SK-N-MC (cell line): ENCODE data around the gene UNK.

ENCODE experiments used
- DNase-seq: peaks from one replicate; pipeline ENCODE4 v3.0.0-alpha.2; 2011; ENCODE audit warnings: low read depth, low spot score
- H3K27ac ChIP-seq: fragments of 200-600 bp; sonication (generic); 2 replicates; pipeline ENCODE4 v1.5.1; 2016; ENCODE audit warnings: mixed run types
- H3K36me3 ChIP-seq: fragments of 200-600 bp; sonication (generic); 2 replicates; pipeline ENCODE4 v1.6.1; 2017; ENCODE audit warnings: antibody characterized with exemption, low read length, mixed read lengths; ENCODE audit not compliant: insufficient read depth
- H3K4me3 ChIP-seq: fragments of 200-600 bp; sonication (generic); 2 replicates; pipeline ENCODE4 v1.5.1; 2016
- H3K9ac ChIP-seq: fragments of 200-600 bp; sonication (generic); 2 replicates; pipeline ENCODE4 v1.8.0; 2017; ENCODE audit warnings: mixed run types, mixed read lengths; ENCODE audit not compliant: insufficient read length
- H3K9me3 ChIP-seq: fragments of 200-600 bp; sonication (generic); 2 replicates; pipeline ENCODE4 v1.6.1; 2017; ENCODE audit warnings: low read depth, mild to moderate bottlenecking, antibody characterized with exemption, low read length, moderate library complexity, mixed read lengths
- EZH2 ChIP-seq: fragments of 200-600 bp; sonication (generic); IDR thresholded peaks from one replicate; pipeline ENCODE4 v1.6.1; 2017; ENCODE audit warnings: antibody characterized with exemption
- FOXP2 ChIP-seq: optimal IDR thresholded peaks from 2 replicates; pipeline ENCODE3; 2011; ENCODE audit warnings: mild to moderate bottlenecking, moderate library complexity; ENCODE audit not compliant: insufficient read depth; ENCODE audit errors: extremely low read length, control extremely low read depth
- POLR2AphosphoS5 ChIP-seq: IDR thresholded peaks from 2 replicates; pipeline ENCODE4 v1.6.1; 2012; ENCODE audit warnings: mild to moderate bottlenecking, low read depth, low read length, borderline replicate concordance

The UNK gene

GRCh38 chr17:75784473-75785015 lies at the start of gene UNK:
Gene UNK (plus strand): TSS chr17:75784806. CDS start chr17:75784881, 75 bp downstream.
- peak; percentile 98 for DNase-seq
- peak within 1 kb of the TSS; percentile 100 for H3K9ac ChIP-seq
- H3K27ac ChIP-seq, result peak within 1 kb of the TSS; percentile 97
- TF ChIP-seq FOXP2 (no peak), POLR2AphosphoS5 (peak; percentile 50; the same call in 1 of the 2 replicates)
- H3K36me3 ChIP-seq, result no peaks in the 10 kb centered on the region
- H3K4me3 ChIP-seq, result peak within 1 kb of the TSS; percentile 86
- no peaks in the 10 kb centered on the region for H3K9me3 ChIP-seq

- H3K27ac ChIP-seq, result no peak overlapping the region
- no peaks in the 10 kb centered on the region for H3K36me3 ChIP-seq
- no peak overlapping the region for H3K4me3 ChIP-seq
- TF ChIP-seq FOXP2, result no peak
- no peak for TF ChIP-seq POLR2AphosphoS5
- TF ChIP-seq EZH2, result no peak
- no peak for DNase-seq
- no peaks in the 10 kb centered on the region for H3K9me3 ChIP-seq
- no peak overlapping the region for H3K9ac ChIP-seq
Observed at GRCh38 chr17:75736173-75736835, 48.3 kb upstream of the UNK start.

- no peaks in the 10 kb centered on the region for H3K36me3 ChIP-seq
- no peak overlapping the region for H3K27ac ChIP-seq
- no peak for DNase-seq
- H3K4me3 ChIP-seq, result no peak overlapping the region
- H3K9ac ChIP-seq, result no peak overlapping the region
- H3K9me3 ChIP-seq, result no peaks in the 10 kb centered on the region
- no peak for TF ChIP-seq EZH2
- no peak for TF ChIP-seq FOXP2
- TF ChIP-seq POLR2AphosphoS5, result no peak
Observed at GRCh38 chr17:75737133-75737962, 47.3 kb upstream of the UNK start.

- DNase-seq, result no peak
- no peak overlapping the region for H3K27ac ChIP-seq
- H3K36me3 ChIP-seq, result no peaks in the 10 kb centered on the region
- H3K9me3 ChIP-seq, result no peaks in the 10 kb centered on the region
- no peak for TF ChIP-seq FOXP2
- no peak for TF ChIP-seq EZH2
- TF ChIP-seq POLR2AphosphoS5, result no peak
- no peak overlapping the region for H3K9ac ChIP-seq
- H3K4me3 ChIP-seq, result no peak overlapping the region
Observed at GRCh38 chr17:75738218-75738802, 46.3 kb upstream of the UNK start.

- no peak overlapping the region for H3K9ac ChIP-seq
- TF ChIP-seq EZH2 (no peak), FOXP2 (no peak), POLR2AphosphoS5 (no peak)
- no peak overlapping the region for H3K27ac ChIP-seq
- H3K9me3 ChIP-seq, result no peaks in the 10 kb centered on the region
- no peak for DNase-seq
- H3K4me3 ChIP-seq, result no peak overlapping the region
- H3K36me3 ChIP-seq, result no peaks in the 10 kb centered on the region
Observed at GRCh38 chr17:75739174-75739573, 45.4 kb upstream of the UNK start.

- Histone ChIP-seq H3K9ac (no peak overlapping the region), H3K4me3 (no peak overlapping the region), H3K9me3 (no peaks in the 10 kb centered on the region), H3K36me3 (no peaks in the 10 kb centered on the region), H3K27ac (no peak overlapping the region)
- DNase-seq, result no peak
- no peak for TF ChIP-seq EZH2
- TF ChIP-seq FOXP2, result no peak
- no peak for TF ChIP-seq POLR2AphosphoS5
Observed at GRCh38 chr17:75739801-75740200, 44.8 kb upstream of the UNK start.

- Histone ChIP-seq H3K36me3 (no peaks in the 10 kb centered on the region), H3K9ac (no peak overlapping the region), H3K4me3 (no peak overlapping the region), H3K9me3 (no peaks in the 10 kb centered on the region), H3K27ac (no peak overlapping the region)
- TF ChIP-seq EZH2 (no peak), POLR2AphosphoS5 (no peak), FOXP2 (no peak)
- DNase-seq, result no peak
Observed at GRCh38 chr17:75740215-75740614, 44.4 kb upstream of the UNK start.

GRCh38 chr17:75740631-75741077 lies 44.0 kb upstream of the UNK start:
- Histone ChIP-seq H3K36me3 (no peaks in the 10 kb centered on the region), H3K9me3 (no peaks in the 10 kb centered on the region), H3K27ac (no peak overlapping the region), H3K9ac (no peak overlapping the region), H3K4me3 (no peak overlapping the region)
- TF ChIP-seq POLR2AphosphoS5 (no peak), FOXP2 (no peak), EZH2 (no peak)
- no peak for DNase-seq

GRCh38 chr17:75742337-75742736 lies 42.3 kb upstream of the UNK start:
- Histone ChIP-seq H3K36me3 (no peaks in the 10 kb centered on the region), H3K4me3 (no peak overlapping the region), H3K9me3 (no peaks in the 10 kb centered on the region), H3K9ac (no peak overlapping the region), H3K27ac (no peak overlapping the region)
- no peak for DNase-seq
- TF ChIP-seq EZH2, result no peak
- no peak for TF ChIP-seq FOXP2
- no peak for TF ChIP-seq POLR2AphosphoS5
